ENCODE measurements around the gene LDLRAD3.

Gene LDLRAD3

GRCh38 chr11:36053281-36053680 lies 109.4 kb downstream of the LDLRAD3 start:
- Mint-ChIP-seq H3K27me3 (ENCODE audit: low read depth) (no peaks in the 10 kb centered on the region), H3K9me3 (no peaks in the 10 kb centered on the region), H3K4me1 (peaks cover 92% of the 10 kb centered on the region), H3K4me3 (no peak overlapping the region), H3K36me3 (ENCODE audit: low read depth) (peaks cover 14% of the 10 kb centered on the region), H3K27ac (peak overlapping the region in 1 of 3 experiments; percentile 75)
- TF ChIP-seq, protein P1, sequence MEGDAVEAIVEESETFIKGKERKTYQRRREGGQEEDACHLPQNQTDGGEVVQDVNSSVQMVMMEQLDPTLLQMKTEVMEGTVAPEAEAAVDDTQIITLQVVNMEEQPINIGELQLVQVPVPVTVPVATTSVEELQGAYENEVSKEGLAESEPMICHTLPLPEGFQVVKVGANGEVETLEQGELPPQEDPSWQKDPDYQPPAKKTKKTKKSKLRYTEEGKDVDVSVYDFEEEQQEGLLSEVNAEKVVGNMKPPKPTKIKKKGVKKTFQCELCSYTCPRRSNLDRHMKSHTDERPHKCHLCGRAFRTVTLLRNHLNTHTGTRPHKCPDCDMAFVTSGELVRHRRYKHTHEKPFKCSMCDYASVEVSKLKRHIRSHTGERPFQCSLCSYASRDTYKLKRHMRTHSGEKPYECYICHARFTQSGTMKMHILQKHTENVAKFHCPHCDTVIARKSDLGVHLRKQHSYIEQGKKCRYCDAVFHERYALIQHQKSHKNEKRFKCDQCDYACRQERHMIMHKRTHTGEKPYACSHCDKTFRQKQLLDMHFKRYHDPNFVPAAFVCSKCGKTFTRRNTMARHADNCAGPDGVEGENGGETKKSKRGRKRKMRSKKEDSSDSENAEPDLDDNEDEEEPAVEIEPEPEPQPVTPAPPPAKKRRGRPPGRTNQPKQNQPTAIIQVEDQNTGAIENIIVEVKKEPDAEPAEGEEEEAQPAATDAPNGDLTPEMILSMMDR (IDR thresholded peaks at IDR 0.05; ENCODE audit: unreplicated experiment in 3 of 3) = no peak

- peaks cover 14% of the 10 kb centered on the region for H3K36me3 Mint-ChIP-seq (ENCODE audit: low read depth)
- peak overlapping the region; percentile 18 to 75 (median 66) for H3K27ac Mint-ChIP-seq
- TF ChIP-seq, protein P1 (IDR thresholded peaks at IDR 0.05; ENCODE audit: unreplicated experiment in 3 of 3) = peak in 1 of 3 experiments; percentile 9
- H3K27me3 Mint-ChIP-seq (ENCODE audit: low read depth) = no peaks in the 10 kb centered on the region
- H3K4me3 Mint-ChIP-seq = no peak overlapping the region
- no peaks in the 10 kb centered on the region for H3K9me3 Mint-ChIP-seq
- peaks cover 90% of the 10 kb centered on the region for H3K4me1 Mint-ChIP-seq
These were observed 110.0 kb downstream of the LDLRAD3 start for GRCh38 chr11:36053862-36054261.

DNA sequence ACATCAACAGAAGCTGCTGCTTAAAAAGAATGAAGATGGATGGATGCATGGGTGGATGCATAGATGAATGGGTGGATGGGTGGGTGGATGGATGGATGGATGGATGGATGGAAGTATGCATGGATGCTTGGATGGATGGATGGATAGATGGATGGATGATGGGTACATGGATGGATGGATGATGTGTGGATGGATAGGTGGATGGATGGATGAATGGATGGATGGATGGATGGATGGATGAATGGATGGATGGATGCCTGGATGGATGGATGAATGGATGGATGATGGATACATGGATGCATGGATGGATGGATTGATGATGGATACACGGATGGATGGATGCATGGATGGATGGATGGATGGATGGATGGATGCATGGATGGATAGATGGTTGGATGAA lies 110.8 kb downstream of the LDLRAD3 start:
- H3K4me1 Mint-ChIP-seq = peaks cover 82% of the 10 kb centered on the region
- TF ChIP-seq, protein P1 (IDR thresholded peaks at IDR 0.05; ENCODE audit: unreplicated experiment in 3 of 3) = no peak

DNA sequence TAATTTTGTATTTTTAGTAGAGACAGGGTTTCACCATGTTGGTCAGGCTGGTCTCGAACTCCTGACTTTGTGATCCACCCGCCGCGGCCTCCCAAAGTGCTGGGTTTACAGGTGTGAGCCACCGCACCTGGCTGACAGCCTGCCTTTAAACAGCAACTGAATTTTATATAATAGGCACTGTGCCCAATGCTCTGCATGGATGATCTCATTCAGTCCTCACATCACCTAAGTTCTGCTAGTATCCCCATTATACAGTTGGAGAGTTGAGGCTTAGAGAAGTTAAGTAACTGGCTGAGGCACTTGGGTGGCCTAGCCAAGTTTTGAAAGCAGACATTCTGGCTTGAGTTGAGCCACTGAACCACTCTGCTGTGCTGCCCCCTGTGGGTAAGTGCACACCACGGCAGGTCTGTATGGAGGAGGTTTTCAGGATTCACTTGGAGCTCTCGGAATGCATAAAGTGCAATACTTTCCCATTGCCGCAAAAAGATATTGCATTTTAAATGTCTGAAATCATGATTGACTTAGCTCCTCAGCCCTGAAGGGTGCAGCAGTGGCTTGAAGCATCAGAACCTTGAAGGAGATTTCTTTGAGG lies 112.4 kb downstream of the LDLRAD3 start:
- H3K4me1 Mint-ChIP-seq = peaks cover 69% of the 10 kb centered on the region
- H3K4me3 Mint-ChIP-seq = no peak overlapping the region
- TF ChIP-seq, protein P1 (IDR thresholded peaks at IDR 0.05; ENCODE audit: unreplicated experiment in 3 of 3) = peak; percentile 15 to 51 (median 19)
- H3K27me3 Mint-ChIP-seq (ENCODE audit: low read depth) = no peaks in the 10 kb centered on the region
- peaks cover 23% of the 10 kb centered on the region for H3K36me3 Mint-ChIP-seq (ENCODE audit: low read depth)
- H3K27ac Mint-ChIP-seq = peak overlapping the region in 2 of 3 experiments; percentile 49 to 73
- peaks cover 5% of the 10 kb centered on the region for H3K9me3 Mint-ChIP-seq

More for the DNA sequence above, 110.8 kb downstream of the LDLRAD3 start:
- no peaks in the 10 kb centered on the region for H3K27me3 Mint-ChIP-seq (ENCODE audit: low read depth)
- no peak overlapping the region for H3K4me3 Mint-ChIP-seq
- peaks cover 17% of the 10 kb centered on the region for H3K36me3 Mint-ChIP-seq (ENCODE audit: low read depth)
- H3K9me3 Mint-ChIP-seq = peaks cover 4% of the 10 kb centered on the region
- H3K27ac Mint-ChIP-seq = peak overlapping the region; percentile 25 to 75 (median 66)

DNA sequence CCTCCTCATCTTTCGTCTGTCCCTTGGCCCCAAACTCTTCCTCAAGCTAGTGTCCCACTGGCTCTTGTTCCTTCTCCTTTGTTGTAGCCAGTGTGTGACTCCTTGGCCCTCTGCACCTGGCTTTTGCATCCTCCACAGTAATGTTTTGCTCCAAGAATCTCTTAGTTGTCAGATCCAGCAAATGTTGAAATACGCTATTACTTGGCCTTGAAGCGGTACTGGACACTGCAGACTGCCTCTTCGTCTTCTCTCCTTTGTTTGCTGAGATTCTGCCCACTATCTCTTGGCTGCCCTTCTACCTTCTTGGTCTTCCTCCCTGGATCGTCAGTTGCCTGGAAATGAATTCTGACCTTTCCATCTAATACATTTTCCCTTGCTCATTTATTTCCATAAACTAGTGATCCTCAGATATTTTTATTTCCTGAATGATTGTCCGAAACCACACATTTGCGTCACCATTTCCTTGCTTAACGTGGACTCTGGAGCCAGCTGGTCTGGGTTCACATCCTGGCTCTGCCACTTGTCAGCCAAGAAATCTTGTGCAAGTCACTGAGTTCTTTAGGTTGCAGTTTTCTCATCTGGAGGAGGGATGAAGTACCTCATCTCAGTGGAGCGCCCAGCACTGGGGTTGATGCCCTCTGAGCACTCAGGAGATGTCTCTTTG lies 113.6 kb downstream of the LDLRAD3 start:
- H3K36me3 Mint-ChIP-seq (ENCODE audit: low read depth) = peaks cover 24% of the 10 kb centered on the region
- H3K4me3 Mint-ChIP-seq = no peak overlapping the region
- H3K9me3 Mint-ChIP-seq = peaks cover 5% of the 10 kb centered on the region
- H3K4me1 Mint-ChIP-seq = peaks cover 58% of the 10 kb centered on the region
- H3K27ac Mint-ChIP-seq = peak overlapping the region; percentile 23 to 73 (median 67)
- H3K27me3 Mint-ChIP-seq (ENCODE audit: low read depth) = no peaks in the 10 kb centered on the region
- TF ChIP-seq, protein P1 (IDR thresholded peaks at IDR 0.05; ENCODE audit: unreplicated experiment in 3 of 3) = no peak

Data from nephron (organoid).